ENCODE measurements around the gene TRNT1.

The TRNT1 gene

DNA sequence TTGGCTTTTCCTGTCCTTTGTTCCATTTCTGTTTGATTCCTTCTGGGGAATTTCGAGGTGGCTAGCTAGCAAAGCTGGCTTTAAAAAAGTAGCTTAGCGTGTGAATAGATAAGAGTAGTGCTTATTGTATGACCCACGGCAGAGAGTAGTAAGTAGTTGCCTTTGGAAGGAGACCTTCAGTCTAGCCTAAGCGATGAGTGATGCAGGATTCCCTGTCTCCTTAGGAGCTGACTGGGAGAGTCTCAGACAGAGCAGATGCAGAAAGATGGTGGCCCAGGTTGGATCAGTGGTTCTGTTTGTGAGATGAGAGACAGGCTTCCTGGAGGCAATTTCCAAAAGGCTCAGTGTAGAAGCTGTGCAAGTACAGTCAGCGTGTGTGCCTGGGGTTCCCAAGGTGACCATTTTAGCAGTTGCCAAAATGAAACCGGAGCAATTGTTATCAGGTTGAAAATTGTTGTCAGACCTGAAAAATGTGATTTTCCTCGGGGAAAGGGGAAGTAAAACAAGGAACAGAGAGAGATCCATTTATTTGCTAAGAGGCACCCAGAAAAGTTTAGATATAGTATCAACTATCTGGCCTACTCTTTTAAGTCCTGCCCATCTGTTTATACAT, 15.9 kb upstream of the TRNT1 start:
- no peak for DNase-seq (ENCODE audit: low read depth)

GRCh38 chr3:3113042-3113709, 13.6 kb upstream of the TRNT1 start:
- DNase-seq (ENCODE audit: low read depth): no peak

DNA sequence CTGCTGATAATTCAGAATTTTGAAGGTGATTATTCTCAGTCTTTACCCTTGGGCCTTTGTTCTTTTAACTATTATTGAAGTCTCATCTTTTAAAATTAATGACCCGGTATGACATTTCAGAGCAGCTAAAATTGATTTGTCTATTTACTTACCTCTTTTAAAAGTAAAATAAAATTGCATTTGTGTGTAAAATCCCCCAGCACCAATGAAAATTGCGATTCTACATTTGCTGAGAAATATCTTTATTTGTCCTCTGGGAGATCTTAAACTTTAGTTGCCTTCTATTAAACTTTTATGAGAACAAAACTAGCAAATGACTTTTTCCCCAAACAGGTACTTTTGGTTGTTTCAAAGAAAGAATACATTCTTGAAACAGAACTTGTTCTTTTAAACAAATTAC, 9.1 kb upstream of the TRNT1 start:
- DNase-seq (ENCODE audit: low read depth): no peak

- no peak for DNase-seq (ENCODE audit: low read depth)
These were observed 7.3 kb upstream of the TRNT1 start for GRCh38 chr3:3119393-3119851.

- no peak for DNase-seq (ENCODE audit: low read depth)
These were observed 763 bp upstream of the TRNT1 start for GRCh38 chr3:3125977-3126376.

DNA sequence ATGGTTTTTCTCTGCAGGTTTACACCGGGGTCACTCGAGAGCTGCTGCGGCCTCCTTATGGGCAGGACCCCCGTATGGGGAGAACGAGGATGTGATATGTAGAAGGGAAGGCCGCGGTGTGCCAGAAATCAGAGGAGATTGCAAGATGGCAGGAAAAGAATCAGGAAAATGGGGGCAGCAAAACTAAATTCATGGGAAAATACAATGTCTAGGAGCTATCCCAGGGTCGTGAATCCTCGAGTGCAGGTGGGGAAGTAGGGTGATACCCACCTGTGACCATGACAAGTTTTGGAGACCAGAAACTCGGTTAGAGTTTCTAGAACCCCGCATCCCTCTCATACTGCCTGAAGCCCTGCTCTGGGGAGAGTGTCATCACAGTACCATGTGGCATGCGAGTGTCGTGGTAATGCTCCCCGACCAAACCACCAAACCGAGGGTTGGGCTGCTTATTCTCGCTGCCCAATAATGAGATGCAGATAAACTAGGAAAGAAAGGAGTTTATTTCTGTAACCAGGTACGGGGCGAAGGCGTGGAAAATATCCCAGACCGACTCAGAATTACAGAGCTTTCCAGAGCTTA, 781 bp downstream of the TRNT1 start:
- no peak for DNase-seq (ENCODE audit: low read depth)

GRCh38 chr3:3129579-3129978, 2.8 kb downstream of the TRNT1 start:
- DNase-seq (ENCODE audit: low read depth): no peak

GRCh38 chr3:3133500-3133899, 6.8 kb downstream of the TRNT1 start:
- no peak for DNase-seq (ENCODE audit: low read depth)

DNA sequence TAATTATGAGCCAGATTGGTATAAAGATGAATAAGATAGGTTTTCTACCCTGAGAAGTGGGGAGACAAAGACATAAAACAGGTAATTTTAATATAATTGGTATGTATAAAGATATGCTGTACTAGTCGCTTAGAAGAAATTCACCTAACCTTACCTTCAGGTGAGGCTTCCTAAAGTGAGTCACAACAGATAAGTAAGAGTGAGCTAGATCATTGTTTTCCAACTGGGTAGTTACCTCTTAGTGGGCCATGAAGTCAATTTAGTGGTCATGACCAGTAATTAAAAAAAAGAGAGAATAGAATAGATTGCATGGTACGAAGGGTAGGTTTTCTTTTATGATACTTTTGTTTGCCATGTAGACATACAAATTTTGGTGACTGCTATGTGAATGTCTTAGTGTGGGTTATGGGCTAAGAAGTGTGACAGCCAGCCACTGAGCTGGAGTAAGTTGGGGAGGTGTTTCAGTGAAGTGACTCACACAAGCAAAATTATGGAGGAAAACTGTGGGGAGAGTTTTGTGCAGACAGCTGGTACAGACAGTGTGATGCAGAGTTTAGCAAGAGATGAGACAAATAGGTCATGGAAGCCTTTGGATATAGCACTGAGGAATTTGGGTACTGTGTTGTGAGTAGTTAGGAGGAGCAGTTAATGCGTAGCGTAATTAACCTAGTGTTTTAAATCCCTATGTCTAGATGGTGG, 8.2 kb downstream of the TRNT1 start:
- no peak for DNase-seq (ENCODE audit: low read depth)

GRCh38 chr3:3137526-3137925, 10.8 kb downstream of the TRNT1 start:
- DNase-seq (ENCODE audit: low read depth): no peak

- no peak for DNase-seq (ENCODE audit: low read depth)
These were observed 15.2 kb downstream of the TRNT1 start for GRCh38 chr3:3141939-3142338.

GRCh38 chr3:3145831-3146230, 19.1 kb downstream of the TRNT1 start:
- DNase-seq (ENCODE audit: low read depth): no peak

GRCh38 chr3:3149560-3149959, 22.8 kb downstream of the TRNT1 start:
- no peak for DNase-seq (ENCODE audit: low read depth)

DNA sequence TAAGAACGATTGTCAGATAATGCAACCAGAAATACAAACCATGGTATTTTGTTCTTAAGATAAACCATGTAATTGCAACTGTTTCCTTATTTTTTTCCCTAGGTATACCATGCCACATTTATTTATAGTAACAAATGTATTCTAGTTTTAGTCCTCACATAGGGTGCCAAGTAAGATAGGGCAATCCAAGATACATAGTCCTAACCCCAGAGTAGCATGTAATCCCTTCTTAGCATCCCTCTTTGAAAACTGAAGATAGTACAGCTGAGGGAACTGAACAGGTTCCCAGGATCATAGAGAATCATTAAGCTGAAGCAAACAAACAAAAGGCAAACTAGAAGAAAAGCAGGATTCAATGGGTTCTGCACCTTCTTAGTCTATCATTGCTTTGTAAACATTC, 24.8 kb downstream of the TRNT1 start:
- DNase-seq (ENCODE audit: low read depth): no peak

DNA sequence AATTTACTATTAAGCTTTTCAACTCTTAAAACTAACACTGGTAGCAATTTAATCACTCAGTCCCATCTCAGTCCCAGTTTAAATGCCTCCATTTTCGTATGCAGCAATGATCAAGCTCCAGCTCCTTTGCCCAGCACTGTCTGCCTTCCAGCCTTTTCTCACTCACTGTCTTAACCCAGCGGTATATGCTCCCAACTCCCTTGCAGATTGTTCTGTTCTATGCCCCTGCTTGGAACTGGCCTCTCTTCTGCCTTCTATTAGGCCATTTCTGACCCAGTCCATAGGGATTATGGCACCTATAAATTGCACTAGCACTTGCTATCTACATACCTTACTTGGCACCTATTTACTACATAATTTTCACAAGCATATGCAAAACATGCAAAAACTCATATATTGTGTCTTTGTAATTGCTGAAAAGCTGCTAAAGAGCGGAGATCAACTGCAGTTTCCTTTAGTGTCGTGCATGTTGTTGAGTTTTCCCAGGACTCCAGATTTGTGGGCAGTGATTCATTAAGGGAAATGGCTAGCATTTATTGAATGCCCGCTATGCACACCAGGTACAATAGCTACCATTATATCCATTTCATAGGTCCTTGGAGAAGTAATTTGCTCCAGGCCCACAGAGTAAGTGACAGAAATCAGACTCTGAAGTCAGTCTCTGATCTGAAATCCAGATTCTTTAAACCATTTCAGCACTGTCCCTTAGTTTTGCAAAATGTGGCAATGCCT, 28.3 kb downstream of the TRNT1 start:
- DNase-seq (ENCODE audit: low read depth): no peak

- no peak for DNase-seq (ENCODE audit: low read depth)
These were observed 30.7 kb downstream of the TRNT1 start for GRCh38 chr3:3157484-3157883.

DNA sequence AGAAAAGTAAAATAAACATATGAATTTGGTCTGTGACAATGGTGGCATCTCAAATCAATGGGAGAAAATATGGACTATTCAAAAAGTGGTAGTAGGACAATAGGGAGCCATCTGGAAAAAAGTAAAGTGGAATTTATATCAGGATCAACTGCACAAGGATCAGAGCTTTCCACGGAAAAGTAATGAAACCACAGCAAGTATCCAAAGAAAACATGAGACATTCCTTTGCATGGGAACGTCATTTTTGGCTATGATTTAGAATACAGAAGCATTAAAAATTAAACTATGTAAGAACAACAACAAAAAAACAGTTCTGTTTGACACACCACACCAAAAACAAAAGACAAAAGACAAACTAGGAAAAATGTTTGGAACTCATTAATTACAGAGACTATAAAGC, 34.1 kb downstream of the TRNT1 start:
- DNase-seq (ENCODE audit: low read depth): no peak

- no peak for DNase-seq (ENCODE audit: low read depth)
These were observed 38.5 kb downstream of the TRNT1 start for GRCh38 chr3:3165241-3165640.

GRCh38 chr3:3165650-3166049, 38.9 kb downstream of the TRNT1 start:
- no peak for DNase-seq (ENCODE audit: low read depth)

DNA sequence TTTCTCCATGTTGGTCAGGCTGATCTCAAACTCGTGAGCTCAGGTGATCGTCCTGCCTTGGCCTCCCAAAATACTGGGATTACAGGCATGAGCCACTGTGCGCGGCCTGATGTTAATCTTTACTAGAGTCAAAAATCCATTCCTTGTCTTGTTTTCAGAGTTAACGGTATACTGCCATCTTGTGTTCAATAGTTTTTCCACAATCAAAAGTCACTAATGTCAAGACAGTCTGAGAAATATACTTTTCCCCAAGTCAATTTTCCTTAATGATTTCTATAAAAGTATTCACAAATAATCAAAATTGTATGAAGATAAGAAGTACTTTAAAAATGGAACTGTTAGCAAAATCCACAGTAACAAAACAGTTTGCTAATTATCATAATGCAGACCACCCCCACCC, 44.3 kb downstream of the TRNT1 start:
- DNase-seq (ENCODE audit: low read depth): no peak

- no peak for DNase-seq (ENCODE audit: low read depth)
These were observed 45.9 kb downstream of the TRNT1 start for GRCh38 chr3:3172627-3173026.

- no peak for DNase-seq (ENCODE audit: low read depth)
These were observed 51.2 kb downstream of the TRNT1 start for GRCh38 chr3:3177861-3178497.

All from activated T-helper 1 cell treated with Interleukin-2 at 50 U/mL for 16 hours (primary cell).